BE2C (cell line): ENCODE measurements around the gene ZNF768.

Experiments
- DNase-seq: peaks from one replicate; pipeline ENCODE4 v3.0.0-alpha.2; 2020
- H3K27me3 ChIP-seq: fragments of 250-450 bp; sonication (Bioruptor Pico); 2 replicates; pipeline ENCODE4 v1.5.1; 2020; ENCODE audit warnings: mild to moderate bottlenecking
- H3K36me3 ChIP-seq: fragments of 250-450 bp; sonication (Bioruptor Pico); 2 replicates; pipeline ENCODE4 v1.5.1; 2020; ENCODE audit warnings: mild to moderate bottlenecking
- H3K4me1 ChIP-seq: fragments of 250-450 bp; sonication (Bioruptor Pico); 2 replicates; pipeline ENCODE4 v1.5.1; 2020
- H3K4me3 ChIP-seq: 2 replicates; pipeline ENCODE4 v1.5.1; 2011; ENCODE audit warnings: low read depth, low read length
- H3K9me3 ChIP-seq: fragments of 250-450 bp; sonication (Bioruptor Pico); 2 replicates; pipeline ENCODE4 v1.5.1; 2020
- CTCF ChIP-seq: IDR thresholded peaks from 2 replicates; pipeline ENCODE4 v1.5.1; 2012; ENCODE audit warnings: mild to moderate bottlenecking, low read depth, low read length

Gene ZNF768

DNA sequence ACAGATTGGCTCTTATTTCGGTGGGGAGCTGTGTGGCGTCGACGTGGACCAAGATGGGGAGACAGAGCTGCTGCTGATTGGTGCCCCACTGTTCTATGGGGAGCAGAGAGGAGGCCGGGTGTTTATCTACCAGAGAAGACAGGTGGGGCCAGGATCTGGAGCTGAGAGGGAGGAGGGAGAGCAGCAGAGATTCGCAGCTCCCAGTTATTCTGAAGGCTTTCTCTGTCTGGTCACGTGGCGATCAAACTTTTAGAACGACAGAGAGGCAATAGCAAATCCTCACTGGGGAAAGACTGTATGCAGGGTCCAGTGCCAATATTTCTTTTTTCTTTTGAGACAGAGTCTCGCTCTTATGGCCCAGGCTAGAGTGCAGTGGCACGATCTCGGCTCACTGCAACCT lies 31.7 kb downstream of the ZNF768 start:
- no peaks in the 10 kb centered on the region for H3K27me3 ChIP-seq

DNA sequence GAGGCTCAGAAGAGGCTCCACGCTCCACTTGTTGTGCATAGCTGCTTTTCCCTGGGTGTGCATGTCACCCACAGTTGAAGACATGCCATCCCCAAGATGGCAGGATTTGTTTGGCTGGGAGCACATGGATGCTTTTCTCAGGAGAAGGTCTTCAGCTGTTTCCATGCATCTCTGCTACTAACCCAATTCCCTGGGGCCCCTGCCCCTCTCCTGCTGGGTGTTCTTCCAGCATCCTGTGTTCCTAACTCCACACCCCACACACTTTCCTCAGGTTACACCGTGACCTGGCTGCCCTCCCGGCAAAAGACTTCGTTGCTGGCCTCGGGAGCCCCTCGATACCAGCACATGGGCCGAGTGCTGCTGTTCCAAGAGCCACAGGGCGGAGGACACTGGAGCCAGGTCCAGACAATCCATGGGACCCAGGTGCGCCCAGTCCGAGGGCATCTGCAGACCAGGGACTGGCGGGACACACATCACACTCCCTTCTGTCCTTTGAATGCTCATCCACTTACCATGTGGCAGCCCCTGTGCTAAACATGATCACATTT lies 32.4 kb downstream of the ZNF768 start:
- no peak for TF ChIP-seq CTCF
- DNase-seq = no peak
- Histone ChIP-seq H3K4me1 (no peaks in the 10 kb centered on the region), H3K27me3 (no peaks in the 10 kb centered on the region), H3K36me3 (no peaks in the 10 kb centered on the region), H3K4me3 (no peak overlapping the region), H3K9me3 (no peaks in the 10 kb centered on the region)

More for the DNA sequence above, 31.7 kb downstream of the ZNF768 start:
- no peak for DNase-seq
- H3K4me1 ChIP-seq = no peaks in the 10 kb centered on the region
- H3K9me3 ChIP-seq = no peaks in the 10 kb centered on the region
- H3K36me3 ChIP-seq = no peaks in the 10 kb centered on the region
- H3K4me3 ChIP-seq = no peak overlapping the region
- no peak for TF ChIP-seq CTCF

- H3K9me3 ChIP-seq = no peaks in the 10 kb centered on the region
- no peaks in the 10 kb centered on the region for H3K36me3 ChIP-seq
- no peaks in the 10 kb centered on the region for H3K4me1 ChIP-seq
- no peak overlapping the region for H3K4me3 ChIP-seq
- H3K27me3 ChIP-seq = no peaks in the 10 kb centered on the region
- no peak for TF ChIP-seq CTCF
- no peak for DNase-seq
Measured at GRCh38 chr16:30491744-30492308, 34.5 kb downstream of the ZNF768 start.

DNA sequence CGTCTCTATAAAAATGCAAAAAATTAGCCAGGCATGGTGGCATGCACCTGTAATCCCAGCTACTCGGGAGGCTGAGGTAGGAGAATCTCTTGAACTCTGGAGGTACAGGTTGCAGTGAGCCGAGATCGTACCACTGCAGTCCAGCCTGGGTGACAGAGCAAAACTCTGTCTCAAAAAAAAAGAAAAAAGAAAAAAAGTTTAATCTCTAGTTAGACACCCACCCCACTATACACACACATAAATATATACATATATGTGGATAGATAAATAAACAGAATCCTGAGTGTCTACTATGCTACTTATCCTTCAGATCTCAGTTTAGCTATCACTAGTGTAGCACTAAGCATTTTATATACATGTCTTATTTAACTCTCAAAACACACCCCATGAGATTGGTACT lies 35.1 kb downstream of the ZNF768 start:
- Histone ChIP-seq H3K9me3 (no peaks in the 10 kb centered on the region), H3K4me1 (no peaks in the 10 kb centered on the region), H3K4me3 (no peak overlapping the region), H3K27me3 (no peaks in the 10 kb centered on the region), H3K36me3 (no peaks in the 10 kb centered on the region)
- TF ChIP-seq CTCF = no peak
- no peak for DNase-seq

- Histone ChIP-seq H3K4me1 (no peaks in the 10 kb centered on the region), H3K4me3 (no peak overlapping the region), H3K27me3 (no peaks in the 10 kb centered on the region), H3K9me3 (no peaks in the 10 kb centered on the region), H3K36me3 (no peaks in the 10 kb centered on the region)
- no peak for TF ChIP-seq CTCF
- DNase-seq = no peak
Measured at GRCh38 chr16:30490210-30490609, 36.2 kb downstream of the ZNF768 start.

DNA sequence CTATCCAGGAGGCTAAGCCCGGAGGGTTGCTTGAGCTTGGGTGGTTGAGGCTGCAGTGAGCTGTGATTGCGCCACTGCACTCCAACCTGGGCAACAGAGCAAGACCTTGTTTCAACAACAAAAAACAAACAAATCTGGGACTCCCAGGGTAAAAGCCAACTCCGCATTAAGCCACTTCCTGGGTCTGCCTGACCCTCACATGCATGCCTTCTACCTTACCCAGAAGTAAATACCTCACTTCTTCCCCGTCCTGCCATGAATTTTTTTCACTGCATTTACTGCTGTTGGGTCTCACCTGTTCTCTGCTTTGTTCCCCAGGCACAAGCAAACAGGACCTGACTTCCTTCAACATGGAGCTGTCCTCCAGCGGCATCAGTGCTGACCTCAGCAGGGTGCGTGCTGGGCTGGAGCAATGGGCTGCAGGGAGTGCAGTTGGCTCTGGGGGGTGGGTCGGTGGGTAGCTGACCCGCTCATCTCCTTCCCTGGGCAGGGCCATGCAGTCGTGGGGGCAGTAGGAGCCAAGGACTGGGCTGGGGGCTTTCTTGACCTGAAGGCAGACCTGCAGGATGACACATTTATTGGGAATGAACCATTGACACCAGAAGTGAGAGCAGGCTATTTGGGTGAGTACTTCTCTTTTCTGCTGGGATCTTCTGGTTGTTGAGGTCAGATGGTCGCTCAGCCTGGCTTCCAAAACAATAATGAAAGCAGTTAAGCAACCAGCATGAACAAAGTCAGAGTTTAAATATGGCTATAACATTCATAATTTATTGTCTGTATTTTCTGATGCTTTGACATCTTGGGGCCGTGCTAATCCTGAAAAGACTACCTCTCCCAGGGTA lies 37.4 kb downstream of the ZNF768 start:
- TF ChIP-seq CTCF = no peak
- H3K36me3 ChIP-seq = no peaks in the 10 kb centered on the region
- H3K4me1 ChIP-seq = no peaks in the 10 kb centered on the region
- H3K9me3 ChIP-seq = no peaks in the 10 kb centered on the region
- no peaks in the 10 kb centered on the region for H3K27me3 ChIP-seq
- no peak overlapping the region for H3K4me3 ChIP-seq
- DNase-seq = no peak
